A172 (cell line): Measurements from ENCODE around the gene SMTNL2. TPM values are rescaled to one million over a fixed set of nuclear protein-coding genes. Genes with fewer than 3 reads are reported as not detected.

Experiments used
- DNase-seq: peaks from one replicate; pipeline ENCODE4 v3.0.0-alpha.2; 2015; ENCODE audit warnings: low spot score
- total RNA-seq: library from RNA; depleted of rRNA; stranded (reverse); fragments of >200 nt; shearing (Covaris generic); gene quantifications from 2 replicates; pipeline ENCODE4 v1.2.3, GENCODE V29; 2014

SMTNL2 gene
- total RNA-seq, 1 experiment from 2014 or later: 1.8 TPM

- no peak for DNase-seq
Observed at GRCh38 chr17:4545217-4545951, 38.9 kb upstream of the SMTNL2 start.

DNA sequence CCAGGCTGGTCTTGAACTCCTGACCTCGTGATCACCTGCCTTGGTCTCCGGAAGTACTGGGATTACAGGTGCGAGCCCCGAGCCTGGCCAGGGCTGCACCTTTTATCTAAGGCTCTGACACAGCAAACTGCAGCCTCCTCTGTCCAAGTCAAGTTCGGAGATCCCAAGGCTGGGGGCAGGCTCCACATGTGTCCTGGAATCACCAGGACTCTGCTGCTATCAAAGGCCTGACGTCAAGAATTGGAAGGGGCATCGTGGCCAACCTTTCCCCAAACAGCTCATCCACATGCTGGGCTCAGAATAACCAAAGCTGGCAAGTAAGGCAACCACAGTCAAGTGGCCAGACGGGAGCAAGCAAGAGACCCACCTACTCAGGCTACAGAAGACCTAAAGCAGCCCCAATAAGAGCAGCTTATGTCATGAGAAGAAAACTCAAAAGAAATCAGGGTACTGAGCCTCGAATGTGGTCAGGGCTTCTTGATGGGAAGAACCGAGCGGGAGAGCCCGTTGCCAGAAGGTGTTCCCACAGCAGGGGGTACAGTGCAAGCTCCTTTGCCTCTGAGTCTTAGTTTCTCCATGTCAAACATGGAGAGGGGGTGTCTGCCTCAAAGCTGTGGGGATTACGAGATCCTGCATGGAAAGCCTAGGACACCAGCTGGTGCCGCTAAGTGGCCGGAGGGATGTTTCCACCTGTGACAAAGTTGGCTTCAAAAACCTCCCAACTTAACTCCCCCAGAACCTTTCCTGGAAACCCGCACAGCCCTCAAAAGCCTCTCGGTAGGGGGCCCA is 37.0 kb upstream of the SMTNL2 start:
- no peak for DNase-seq

GRCh38 chr17:4548061-4548461 is 36.3 kb upstream of the SMTNL2 start:
- no peak for DNase-seq

DNA sequence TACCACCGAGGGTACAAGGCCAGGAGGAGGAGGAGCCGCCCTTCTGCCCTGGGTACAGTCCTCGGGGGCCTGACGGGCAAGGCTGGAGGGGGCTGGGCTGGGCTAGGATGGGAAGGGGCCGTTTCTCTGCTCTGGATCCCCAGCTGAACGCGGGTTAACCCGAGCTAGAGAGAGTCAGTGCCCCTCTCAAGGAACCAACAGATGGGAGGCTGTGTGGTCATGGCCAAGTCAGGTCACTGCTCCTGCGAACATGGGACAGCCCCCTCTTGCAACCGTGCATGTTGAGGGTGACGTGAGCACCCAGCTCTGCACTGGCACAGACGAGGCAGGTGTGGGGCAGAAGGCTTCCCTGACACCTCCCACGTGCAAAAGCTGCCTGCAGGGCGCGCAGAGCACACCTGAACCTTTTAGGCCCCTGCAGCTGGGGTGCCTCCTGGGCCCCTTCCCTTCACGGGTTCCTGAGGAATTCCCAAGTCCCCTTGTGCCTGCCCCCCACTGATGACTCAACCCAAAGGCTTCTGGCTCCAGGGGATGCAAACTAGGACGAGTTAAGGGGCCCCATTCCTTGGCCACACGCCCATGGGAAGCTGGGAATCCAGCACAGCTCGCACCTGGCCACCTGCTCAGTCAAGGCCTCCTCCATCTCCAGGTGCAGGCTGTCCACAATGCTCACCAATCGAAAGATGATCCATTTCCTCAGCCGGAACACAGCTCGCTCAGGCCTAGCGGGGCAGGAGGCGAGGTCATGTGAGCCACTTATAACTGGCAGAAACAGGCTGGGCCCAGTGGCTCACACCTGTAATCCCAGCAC is 35.4 kb upstream of the SMTNL2 start:
- DNase-seq: peak; percentile 58

GRCh38 chr17:4549781-4550533 is 34.4 kb upstream of the SMTNL2 start:
- no peak for DNase-seq

- no peak for DNase-seq
Observed at GRCh38 chr17:4550534-4551039, 33.7 kb upstream of the SMTNL2 start.

GRCh38 chr17:4551141-4551540 is 33.2 kb upstream of the SMTNL2 start:
- DNase-seq: peak; percentile 23

DNA sequence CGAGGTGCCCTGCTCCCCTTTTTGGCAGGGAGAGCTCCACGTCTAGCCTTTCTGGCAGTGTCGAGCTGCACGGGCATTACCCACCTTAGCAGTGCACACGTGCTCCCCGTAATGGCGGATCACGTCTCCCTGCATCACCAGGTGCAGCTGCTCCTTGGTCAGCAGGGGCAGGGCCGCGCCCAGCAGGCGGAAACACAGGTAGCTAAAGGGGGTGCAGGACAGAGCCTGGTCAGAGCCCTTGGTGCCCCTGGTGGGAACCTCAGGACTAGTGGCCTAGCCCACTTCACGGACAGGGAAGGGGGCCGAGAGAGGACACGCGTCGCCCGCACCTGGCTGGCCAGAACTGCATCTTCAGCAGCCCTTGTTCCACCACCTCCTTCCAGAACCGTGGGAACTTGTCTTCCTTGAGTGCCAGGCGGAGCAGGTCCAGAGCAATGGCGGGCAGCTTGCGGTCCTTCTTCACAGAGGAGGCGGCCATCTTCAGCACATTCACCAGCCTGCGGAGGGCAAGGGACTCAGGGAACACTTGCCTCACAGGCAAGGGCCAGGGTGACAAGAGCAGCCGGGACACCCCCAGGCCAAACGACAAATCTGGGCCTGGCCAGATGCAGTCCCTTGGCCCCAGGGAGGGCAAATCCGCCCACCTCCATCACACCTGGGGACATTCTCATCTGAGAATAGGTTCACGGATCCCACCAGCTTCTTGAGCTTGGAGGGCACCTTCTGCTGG is 32.4 kb upstream of the SMTNL2 start:
- no peak for DNase-seq

DNA sequence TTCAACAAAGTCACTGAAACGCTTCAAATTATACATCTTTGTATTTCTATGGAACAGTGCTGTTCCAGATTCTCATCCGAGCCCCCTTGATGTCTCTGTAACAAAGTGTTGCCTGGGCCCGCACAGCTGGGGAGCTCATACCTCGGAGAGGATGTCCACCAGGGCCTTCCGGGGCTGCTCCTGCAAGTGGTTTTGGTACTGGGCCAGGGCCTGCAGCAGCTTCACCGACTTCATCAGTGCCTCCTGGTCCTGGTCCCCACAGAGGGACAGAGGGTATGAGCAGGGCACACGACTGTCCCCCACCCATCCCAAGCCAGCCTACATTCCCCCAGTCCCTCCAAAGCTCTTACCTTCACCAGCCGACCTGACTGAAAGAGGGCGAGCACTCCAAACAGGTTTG is 30.7 kb upstream of the SMTNL2 start:
- DNase-seq: no peak

- DNase-seq: no peak
Observed at GRCh38 chr17:4554441-4554996, 29.8 kb upstream of the SMTNL2 start.

DNA sequence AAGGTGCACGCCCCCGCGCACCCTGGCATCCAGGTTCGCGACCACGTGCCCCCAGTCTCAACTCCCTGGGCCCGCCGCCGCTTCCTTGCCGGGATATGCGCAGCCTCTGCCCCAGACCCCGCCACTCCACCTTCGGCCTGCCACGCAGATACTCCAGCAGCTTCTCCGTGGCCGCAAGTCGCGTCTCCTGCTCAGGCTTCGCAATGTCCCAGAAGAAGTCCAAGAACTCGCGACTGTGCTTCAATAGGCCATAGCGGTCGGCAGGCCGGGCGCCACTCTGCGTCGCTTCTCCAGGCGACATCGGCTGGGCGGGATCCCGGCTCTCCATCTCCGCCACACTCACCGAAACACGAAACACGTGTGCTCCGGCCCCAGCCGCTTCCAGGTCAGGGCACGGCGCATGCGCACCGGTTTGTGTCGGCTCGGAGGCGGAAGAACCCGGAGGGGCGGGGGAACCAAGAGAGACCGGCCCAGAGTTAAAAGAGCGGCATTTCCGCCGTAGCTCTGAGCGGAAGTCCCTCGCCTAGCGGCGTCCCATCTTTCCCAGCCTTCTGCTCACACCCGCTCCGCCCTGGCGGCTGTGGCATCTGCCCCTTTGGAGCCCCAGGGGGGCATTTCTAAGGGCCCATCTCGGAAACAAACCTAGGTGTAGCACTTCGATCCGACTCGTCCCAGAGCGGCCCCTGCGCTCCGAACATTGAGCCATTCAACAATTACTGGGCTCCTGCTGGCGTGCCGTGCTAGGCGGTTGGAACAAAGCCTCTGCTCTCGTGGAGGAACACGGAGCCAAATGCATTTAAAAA is 29.1 kb upstream of the SMTNL2 start, which contains the start of gene MYBBP1A:
Gene MYBBP1A, minus strand, starts transcription at position 388 of the 803 bp plus-strand sequence. Its CDS starts 60 bp downstream, at position 328.
- peak; percentile 93 for DNase-seq

- no peak for DNase-seq
Observed at GRCh38 chr17:4555873-4556759, 28.2 kb upstream of the SMTNL2 start.

GRCh38 chr17:4556996-4557395 is 27.3 kb upstream of the SMTNL2 start:
- no peak for DNase-seq

DNA sequence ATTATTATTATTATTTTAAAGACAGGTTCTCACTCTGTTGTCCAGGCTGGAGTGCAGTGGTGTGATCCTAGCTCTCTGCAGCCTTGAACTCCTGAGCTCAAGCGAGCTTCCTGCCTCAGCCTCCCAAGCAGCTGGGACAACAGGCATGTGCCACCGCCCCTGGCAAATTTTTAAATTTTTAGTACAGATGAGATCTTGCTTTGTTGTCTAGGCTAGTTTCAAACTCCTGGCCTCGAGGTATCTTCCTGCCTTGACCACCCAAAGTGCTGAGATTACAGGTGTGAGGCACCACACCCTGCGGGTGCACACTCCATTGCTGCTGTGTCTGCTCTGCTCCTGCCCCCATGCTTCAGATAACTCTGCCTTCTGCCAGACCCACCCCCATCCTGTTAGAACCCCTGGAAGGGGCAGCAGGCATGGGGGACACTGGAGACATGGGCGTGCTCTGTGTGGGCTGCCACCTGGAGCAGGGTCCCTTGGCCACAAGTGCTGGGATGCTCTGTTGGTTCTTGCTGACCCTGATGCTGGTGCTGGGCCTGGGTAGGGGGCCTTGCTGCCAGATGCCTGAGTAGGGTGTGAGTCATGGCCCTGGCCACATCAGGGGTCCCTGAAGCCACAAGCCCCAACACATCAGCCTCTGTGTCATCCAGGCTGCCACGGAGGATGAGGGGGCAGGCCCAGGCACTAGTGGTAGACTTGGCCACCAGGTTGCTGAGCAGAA is 26.5 kb upstream of the SMTNL2 start:
- DNase-seq: no peak

DNA sequence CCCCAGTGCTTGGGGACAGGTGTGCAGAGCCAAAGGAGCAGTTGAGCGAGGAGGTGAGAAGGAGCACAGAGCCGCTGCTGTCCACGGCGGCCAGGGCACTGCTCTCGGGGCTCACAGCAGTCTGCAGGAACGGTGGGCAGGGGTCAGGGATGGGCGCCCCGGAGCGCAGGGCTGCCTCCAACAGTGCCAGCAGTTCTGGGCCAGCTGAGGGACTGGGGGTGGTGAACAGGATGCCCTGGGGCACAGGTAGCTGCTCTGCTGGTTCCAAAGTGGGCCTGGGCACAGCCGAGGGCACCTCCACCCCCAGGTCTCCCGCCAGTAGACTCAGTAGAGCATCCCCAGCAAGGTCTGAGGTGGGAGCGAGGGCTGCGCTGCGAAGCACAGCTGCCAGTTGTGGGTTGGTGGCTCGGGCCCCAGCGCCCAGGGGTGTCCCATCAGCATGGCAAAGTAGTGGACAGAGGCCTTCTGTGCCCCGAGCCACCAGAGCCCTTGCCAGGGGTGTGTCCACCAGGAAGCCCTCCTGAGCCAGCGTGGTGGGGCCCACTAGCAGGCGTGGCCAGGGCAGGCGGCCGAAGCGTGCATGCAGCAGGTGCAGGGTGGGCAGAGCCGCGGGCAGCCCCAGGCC is 25.9 kb upstream of the SMTNL2 start:
- DNase-seq: no peak

- DNase-seq: no peak
Observed at GRCh38 chr17:4559139-4559791, 25.1 kb upstream of the SMTNL2 start.

GRCh38 chr17:4559966-4560365 is 24.4 kb upstream of the SMTNL2 start:
- DNase-seq: no peak
